AG04450 (cell line): ENCODE data around the gene TXK. TPM values are rescaled to one million over a fixed set of nuclear protein-coding genes. Genes with fewer than 3 reads are reported as not detected.

Experiments used
- CTCF ChIA-PET: fragments of 300-600, 350-600 bp; formaldehyde crosslinking; extraction: SDS; loops from one replicate; lab custom pipeline; 2022; ENCODE audit warnings: antibody characterized with exemption, inconsistent platforms; lab: Charles Lee
- POLR2A ChIA-PET: fragments of 350-600 bp; formaldehyde crosslinking; extraction: SDS; loops from one replicate; lab custom pipeline; 2021; ENCODE audit warnings: antibody characterized with exemption, inconsistent platforms; lab: Yijun Ruan, JAX
- DNase-seq: peaks from one replicate; pipeline ENCODE4 v3.0.0-alpha.2; 2011; ENCODE audit warnings: low read depth, low spot score
- H3K27ac ChIP-seq: one replicate; pipeline ENCODE4 v1.5.1; 2012; ENCODE audit warnings: low read depth, low read length, control low read depth
- H3K27me3 ChIP-seq: one replicate; pipeline ENCODE4 v1.6.0; 2012; ENCODE audit warnings: low read length; ENCODE audit not compliant: control insufficient read depth, insufficient read depth
- H3K4me3 ChIP-seq: 2 replicates; pipeline ENCODE4 v1.5.1; 2011; ENCODE audit warnings: mild to moderate bottlenecking, low read depth, low read length, control low read depth
- H3K9me3 ChIP-seq: 2 replicates; pipeline ENCODE4 v1.5.1; 2012; ENCODE audit warnings: low read length; ENCODE audit not compliant: control insufficient read depth, insufficient read depth
- CTCF ChIP-seq: IDR thresholded peaks from 2 replicates; pipeline ENCODE4 v1.5.1; 2011; ENCODE audit warnings: low read depth, low read length, control low read depth, inconsistent platforms
- polyA plus RNA-seq: library from polyadenylated mRNA; depleted of rRNA; stranded (reverse); fragments of >200 nt; gene quantifications from 2 replicates; pipeline ENCODE4 v1.2.3, GENCODE V29; 2011; rRNA removed
- small RNA-seq: library from RNA; depleted of rRNA; stranded (forward); fragments of <200 nt; gene quantifications from one replicate; pipeline ENCODE3, GENCODE V24; 2012; ENCODE audit warnings: low read depth; ENCODE audit not compliant: insufficient read length

Gene TXK
- polyA plus RNA-seq, 1 experiment, result not detected

GRCh38 chr4:48021100-48021499, 113.0 kb downstream of the TXK start:
- no peak overlapping the region for H3K4me3 ChIP-seq
- DNase-seq, result no peak
- no peaks in the 10 kb centered on the region; the same call in 1 of the 2 replicates for H3K9me3 ChIP-seq
- CTCF ChIA-PET, result no interaction called here
- no peak overlapping the region for H3K27ac ChIP-seq
- H3K27me3 ChIP-seq, result peaks cover 3% of the 10 kb centered on the region
- TF ChIP-seq CTCF, result no peak
- POLR2A ChIA-PET, result no interaction called here

- H3K27me3 ChIP-seq, result peaks cover 8% of the 10 kb centered on the region
- H3K27ac ChIP-seq, result no peak overlapping the region
- no peaks in the 10 kb centered on the region; the same call in 1 of the 2 replicates for H3K9me3 ChIP-seq
- CTCF ChIA-PET, result interaction anchor here (1.3 to 2.0 kb wide), 2 partner anchors 16 to 122 kb away, joined by 3 to 10 read pairs; no protein-coding TSS in a partner anchor
- H3K4me3 ChIP-seq, result no peak overlapping the region
- no peak for DNase-seq
- TF ChIP-seq CTCF, result no peak
- POLR2A ChIA-PET, result no interaction called here
These were observed 115.9 kb downstream of the TXK start for GRCh38 chr4:48018112-48018511.

GRCh38 chr4:48017108-48017571, 116.9 kb downstream of the TXK start:
- CTCF ChIA-PET, result interaction anchor here (1.3 to 2.0 kb wide), 2 partner anchors 17 to 123 kb away, joined by 3 to 10 read pairs; no protein-coding TSS in a partner anchor
- H3K27me3 ChIP-seq, result peaks cover 8% of the 10 kb centered on the region
- H3K9me3 ChIP-seq, result no peaks in the 10 kb centered on the region; the same call in 1 of the 2 replicates
- H3K4me3 ChIP-seq, result peak overlapping the region; percentile 63
- POLR2A ChIA-PET, result no interaction called here
- no peak overlapping the region for H3K27ac ChIP-seq
- no peak for TF ChIP-seq CTCF
- DNase-seq, result no peak

Small RNAs within 50 kb of the gene (small RNA-seq; reads per million reads assigned to genes)
- gene RF00019 (not detected), gene RF00026 (not detected), gene RNU6-838P (not detected)

Other genes with a start within 250 kb of the TXK start
- gene NFXL1, start 219.7 kb downstream of the TXK start, polyA plus RNA-seq, result 15.0 and 18.5 TPM in 2 replicates
- gene CNGA1, start 117.6 kb downstream of the TXK start, polyA plus RNA-seq, result not detected in 2 replicates
- 0.22 and 0.26 TPM in 2 replicates for gene NIPAL1, start 117.5 kb downstream of the TXK start, polyA plus RNA-seq
- gene TEC, start 135.6 kb upstream of the TXK start, polyA plus RNA-seq, result 0.17 and 0.21 TPM in 2 replicates
- gene SLAIN2, start 207.3 kb upstream of the TXK start, polyA plus RNA-seq, result 33.7 and 45.0 TPM in 2 replicates